Measurements from ENCODE around the gene GAS1. TPM values are rescaled to one million over a fixed set of nuclear protein-coding genes. Genes with fewer than 3 reads are reported as not detected.

GAS1 gene
- total and polyA plus RNA-seq, 4 donors = 0.46 to 7.4 (median 1.1) TPM

GRCh38 chr9:86902586-86902985 lies 44.7 kb downstream of the GAS1 start:
- peaks cover 0 to 8% (median 4%) of the 10 kb centered on the region in 4 donors for H3K27me3 ChIP-seq (ENCODE audit: control insufficient read depth in 4 of 4, insufficient read depth in 4 of 4, low read length in 3 of 4)
- H3K4me3 ChIP-seq (ENCODE audit: low read depth in 1 of 3, low read length in 3 of 3) = peak overlapping the region in 1 of 3 donors; percentile 2

More at GRCh38 chr9:86902586-86902985, 44.7 kb downstream of the GAS1 start:
- Histone ChIP-seq H3K36me3 (ENCODE audit: control insufficient read depth in 4 of 4, insufficient read depth in 3 of 4, low read depth in 1 of 4, low read length in 3 of 4) (no peaks in the 10 kb centered on the region), H3K4me1 (ENCODE audit: control insufficient read depth in 4 of 4, insufficient read depth in 4 of 4, low read length in 3 of 4) (peaks cover 0 to 6% (median 3%) of the 10 kb centered on the region in 4 donors), H3K27ac (ENCODE audit: low read depth in 1 of 2, low read length in 2 of 2) (no peak overlapping the region), H3K9me3 (ENCODE audit: control insufficient read depth in 4 of 4, low read length in 3 of 4) (no peaks in the 10 kb centered on the region), H3K9ac (ENCODE audit: low read depth in 1 of 2, low read length in 2 of 2) (no peak overlapping the region)
- 9% methylated on average over 21 of the region's 21 CpGs for WGBS
- no peak for DNase-seq (ENCODE audit: low spot score)
- TF ChIP-seq FOXA2 (IDR thresholded peaks at IDR 0.05) (no peak), EGR1 (IDR thresholded peaks at IDR 0.05; ENCODE audit: low read depth in 2 of 2) (no peak), ATF3 (IDR thresholded peaks at IDR 0.05) (no peak), RXRA (IDR thresholded peaks at IDR 0.05) (no peak), REST (IDR thresholded peaks at IDR 0.05) (no peak), MAX (IDR thresholded peaks at IDR 0.05) (no peak), YY1 (IDR thresholded peaks at IDR 0.05) (no peak), RAD21 (IDR thresholded peaks at IDR 0.05) (no peak), GABPA (IDR thresholded peaks at IDR 0.05 in 1 of 2, conservative IDR thresholded peaks at IDR 0.05 in 1 of 2) (no peak), JUND (IDR thresholded peaks at IDR 0.05) (no peak), FOXA1 (IDR thresholded peaks at IDR 0.05) (no peak), NR2F2 (IDR thresholded peaks at IDR 0.05) (no peak), HNF4A (conservative IDR thresholded peaks at IDR 0.05) (no peak), HNF4G (IDR thresholded peaks at IDR 0.05) (no peak), ZBTB33 (IDR thresholded peaks at IDR 0.05) (no peak), CTCF (IDR thresholded peaks at IDR 0.05; ENCODE audit: low read depth, low read length, missing input control) (no peak), TAF1 (conservative IDR thresholded peaks at IDR 0.05) (no peak), SP1 (IDR thresholded peaks at IDR 0.05) (no peak)

Data from liver (tissue), 9 donors.